HG02759 (cell line): Measurements from ENCODE around the gene RIBC1.
"Not testable (repeated sequence)": the region's sequence is repeated elsewhere in the genome, so short reads cannot be mapped to it uniquely, and the experiment has no call there.

Experiments
- ATAC-seq: cut with Tn5 transposase; IDR thresholded peaks from one replicate; pipeline ENCODE4 v1.9.1; 2021; ENCODE audit warnings: mild to moderate bottlenecking, moderate library complexity; ENCODE audit not compliant: unreplicated experiment

RIBC1 gene

DNA sequence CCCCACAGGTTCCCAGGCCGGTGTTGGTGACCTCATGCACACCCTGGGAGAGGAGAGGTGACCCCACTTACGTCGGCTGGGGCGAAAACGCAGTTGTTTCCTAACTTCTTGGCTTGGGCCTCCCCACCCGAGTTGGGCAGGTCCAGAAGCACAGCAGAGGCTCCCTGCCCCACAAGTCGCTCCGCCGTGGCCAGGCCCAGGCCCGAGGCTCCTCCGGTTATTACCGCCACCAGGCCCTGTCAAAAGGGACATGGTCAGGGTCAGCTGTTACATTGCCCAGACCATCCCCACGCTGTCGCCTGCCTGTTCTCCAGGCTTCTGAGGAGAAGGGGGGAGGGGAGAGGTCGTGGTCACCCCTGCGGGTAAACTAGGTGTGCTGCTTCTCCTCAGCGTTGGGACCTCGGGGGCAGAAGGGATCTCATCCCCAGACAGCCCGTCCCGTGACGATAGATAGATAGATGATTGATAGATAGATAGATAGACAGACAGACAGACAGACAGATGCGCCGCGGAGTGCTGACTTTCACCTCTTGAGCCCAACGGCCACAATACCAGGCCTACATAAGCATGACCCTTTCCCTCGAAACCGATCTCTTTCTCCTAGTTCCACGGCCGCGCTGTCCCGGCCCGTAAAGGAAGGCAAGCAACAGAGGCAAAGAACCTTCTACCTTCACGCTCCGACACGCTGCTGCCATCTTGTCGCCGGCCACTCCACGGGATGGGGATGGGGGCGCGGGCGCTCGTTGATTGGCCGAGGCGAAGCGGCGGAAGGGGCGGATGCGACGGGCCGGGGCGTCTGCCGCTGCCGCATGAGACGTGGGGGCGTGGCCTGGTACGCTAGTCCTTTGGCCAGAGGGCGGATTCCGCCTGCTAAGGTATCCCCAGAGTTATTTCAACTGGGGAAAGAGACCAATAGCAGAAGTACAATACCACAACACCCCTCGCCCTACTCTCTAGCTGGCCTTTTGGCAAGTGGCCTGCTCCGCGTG, 11.3 kb downstream of the RIBC1 start, which contains the start of gene HSD17B10:
HSD17B10 (minus strand) TSS at position 720 of the 989 bp plus-strand sequence; CDS start at position 695, 25 bp downstream.
- peak; percentile 99 for ATAC-seq

DNA sequence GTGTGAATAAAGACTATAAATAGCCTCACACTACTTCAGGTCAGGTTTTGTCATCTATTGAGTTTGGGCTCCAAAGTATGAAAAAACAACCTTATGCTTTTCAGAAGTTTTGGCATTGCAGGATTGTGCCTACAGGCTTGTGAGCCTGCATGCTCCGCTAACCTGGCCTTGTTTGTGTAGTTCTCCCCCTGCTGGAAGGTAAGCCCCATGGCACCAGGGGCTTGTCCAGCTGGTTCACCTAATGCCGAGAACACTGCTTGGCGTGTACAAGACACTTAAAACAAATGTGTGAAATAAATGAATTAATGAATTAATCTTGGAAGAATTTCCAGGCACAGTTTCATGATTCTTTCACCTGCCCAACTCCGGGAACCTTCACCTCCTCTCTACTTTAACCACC, 13.3 kb downstream of the RIBC1 start:
- peak; percentile 63 for ATAC-seq

DNA sequence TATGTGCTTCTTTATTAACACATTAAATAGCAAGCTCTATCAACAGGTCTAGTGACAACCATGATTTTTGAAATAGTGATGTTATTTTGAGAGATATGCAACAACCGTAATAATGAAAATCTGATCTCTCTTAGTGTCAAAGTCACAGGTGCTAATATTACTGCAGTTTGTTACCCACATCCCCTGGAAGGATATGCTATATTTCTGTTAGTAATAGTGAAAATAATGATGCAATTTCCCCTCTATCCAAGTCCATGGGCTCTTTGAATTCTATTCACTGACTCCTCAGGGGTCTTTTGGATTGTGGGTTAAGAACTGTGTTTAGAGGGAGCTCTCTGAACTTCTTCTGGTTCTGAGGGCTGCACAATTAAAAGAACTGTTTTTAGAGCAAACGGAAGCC, 14.5 kb downstream of the RIBC1 start:
- no peak for ATAC-seq

DNA sequence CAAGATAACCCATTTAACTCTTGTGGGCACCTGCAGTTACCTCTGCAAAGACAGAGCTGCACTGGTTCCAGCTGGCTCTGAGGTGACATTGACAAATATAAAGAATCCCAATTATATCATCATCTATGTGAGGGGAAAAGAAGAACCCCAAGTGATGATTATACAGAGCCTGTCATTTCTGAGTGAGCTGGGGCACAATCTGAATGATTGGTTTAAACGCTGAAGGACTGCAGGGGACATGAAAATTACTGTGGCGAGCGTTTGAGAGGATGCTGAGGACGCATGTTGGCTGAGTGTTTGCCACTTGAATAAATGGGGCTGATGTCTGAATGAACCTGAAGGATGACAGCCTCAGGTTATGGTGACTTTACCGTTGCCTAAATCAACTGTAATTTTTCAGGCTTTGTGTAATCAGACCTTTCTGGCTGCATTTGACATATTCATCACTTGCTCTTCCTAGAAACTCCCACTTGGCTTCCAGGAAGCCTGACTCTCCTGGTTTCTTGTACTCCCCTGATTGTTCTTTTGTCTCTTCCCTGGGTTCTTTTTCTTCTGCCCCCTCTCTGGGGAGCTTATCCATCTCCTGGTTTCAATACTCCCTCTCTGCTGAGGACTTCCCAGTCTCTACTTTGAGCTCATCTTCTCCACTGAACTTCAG, 15.6 kb downstream of the RIBC1 start:
- no peak for ATAC-seq

DNA sequence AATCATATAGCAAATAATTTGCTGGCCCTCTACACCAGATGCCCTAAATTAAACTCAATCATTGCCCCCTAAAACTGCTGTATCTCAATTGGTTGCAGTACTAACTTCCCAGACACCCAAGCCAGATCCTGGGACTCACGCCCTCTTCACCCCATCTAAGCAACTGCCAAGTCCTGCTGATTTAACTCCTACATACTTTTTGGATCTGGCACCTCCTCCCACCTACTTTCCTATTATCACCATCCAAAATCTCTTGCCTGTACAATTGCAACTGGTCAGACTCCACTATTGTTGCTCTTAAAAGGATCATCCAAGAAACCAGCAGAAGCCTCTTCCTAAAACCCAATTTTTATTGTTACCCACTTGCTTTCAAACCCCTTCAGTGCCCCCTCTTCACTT, 16.2 kb downstream of the RIBC1 start:
- ATAC-seq: no peak

DNA sequence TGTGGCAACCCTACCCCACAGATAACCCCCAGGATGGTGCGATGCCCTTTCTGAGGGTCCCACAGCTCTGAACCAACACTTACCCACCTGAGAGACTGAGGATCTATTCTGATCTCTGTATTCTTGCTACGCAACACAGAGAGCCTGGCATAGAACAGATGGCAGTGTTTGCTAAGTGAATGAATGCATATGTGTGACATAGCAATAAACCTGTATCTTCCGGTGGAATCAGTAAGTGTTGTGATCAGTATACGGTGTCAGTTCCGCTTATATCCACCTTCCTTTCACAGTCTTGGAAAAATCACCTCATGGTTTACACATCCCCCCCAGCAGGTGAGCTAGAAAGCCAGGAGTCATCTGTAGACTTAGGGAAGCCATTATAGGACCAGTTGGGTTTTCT, 17.4 kb downstream of the RIBC1 start:
- no peak for ATAC-seq

DNA sequence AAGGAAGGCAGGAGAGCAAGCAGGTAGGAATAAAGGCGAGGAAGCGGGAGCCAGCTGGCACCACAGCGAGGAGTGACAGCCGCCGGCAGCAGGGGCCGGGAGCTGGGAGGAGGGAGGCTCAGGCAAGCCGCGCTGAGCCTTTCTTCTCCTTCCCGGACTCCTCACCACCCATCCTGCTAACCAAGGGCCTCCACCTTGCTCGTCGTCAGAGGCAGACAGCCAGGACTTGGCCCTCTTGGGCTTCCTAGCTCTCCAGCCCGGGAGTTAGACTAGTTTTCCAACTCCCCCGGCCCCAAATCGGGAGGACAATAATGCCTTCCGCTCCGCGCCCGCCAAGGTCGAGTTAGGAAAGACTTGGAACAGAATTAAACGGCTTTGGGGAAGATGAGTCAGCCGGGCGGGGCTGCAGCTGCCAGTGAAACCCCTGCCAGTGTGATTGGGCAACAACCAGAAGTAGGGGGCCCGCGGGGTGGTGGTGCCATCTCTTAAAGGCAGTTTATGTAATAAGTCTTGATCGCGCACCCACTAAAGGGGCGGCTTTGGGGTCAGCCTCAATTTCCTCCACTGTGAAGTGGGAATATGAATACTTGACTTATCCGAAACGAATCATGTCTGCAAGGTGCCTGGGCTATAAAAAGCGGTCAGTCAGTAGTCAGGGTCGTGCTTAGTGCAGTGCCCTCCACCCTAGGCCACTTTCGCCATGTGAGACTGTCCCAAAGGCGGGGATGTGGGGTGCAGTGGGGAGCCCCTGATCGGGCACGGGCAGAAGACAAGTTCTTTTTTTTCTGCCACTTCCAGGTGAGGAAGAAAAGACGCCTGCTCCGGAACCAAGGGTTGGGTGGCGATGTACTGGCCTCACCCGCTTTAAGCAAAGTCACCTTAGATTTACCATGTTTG, 18.2 kb downstream of the RIBC1 start:
- no peak for ATAC-seq

DNA sequence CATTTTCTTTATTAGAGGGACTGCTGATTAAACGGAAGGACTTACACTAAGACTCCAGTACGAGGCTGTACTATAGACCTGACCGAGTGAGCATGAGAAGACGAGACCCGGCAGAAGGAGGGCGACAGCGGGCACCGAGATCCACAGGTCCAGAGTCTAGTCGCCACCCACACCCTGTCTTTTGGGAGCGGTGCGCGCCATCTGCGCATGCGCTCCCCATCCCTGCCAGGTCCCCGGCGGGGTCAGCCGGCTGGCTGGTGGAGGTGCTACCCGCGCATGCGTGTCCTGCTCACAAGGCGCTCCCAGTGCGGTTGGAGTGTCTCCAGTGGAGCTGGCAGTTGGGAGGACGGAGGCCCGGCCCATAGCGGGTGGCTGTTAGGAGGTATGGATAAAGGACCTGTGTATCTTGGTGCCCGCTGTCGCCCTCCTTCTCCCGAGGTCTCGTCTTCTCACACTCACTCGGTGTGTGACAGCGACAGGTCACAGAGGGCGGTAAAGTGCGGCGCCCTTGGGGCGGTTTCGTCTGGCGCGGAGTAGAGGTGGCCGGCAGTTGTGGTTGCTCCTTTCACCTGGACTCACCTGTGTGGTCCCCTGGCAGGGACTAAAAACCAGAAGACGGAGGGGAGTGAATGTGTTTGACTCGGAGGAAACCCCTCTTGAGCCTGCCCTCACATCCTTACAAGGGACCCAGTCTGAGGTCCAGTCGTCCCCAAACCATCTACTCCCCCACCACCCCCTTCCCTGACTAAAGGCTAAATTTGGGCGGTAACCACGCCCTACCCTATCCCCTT, 19.1 kb downstream of the RIBC1 start:
- ATAC-seq: peak; percentile 90

DNA sequence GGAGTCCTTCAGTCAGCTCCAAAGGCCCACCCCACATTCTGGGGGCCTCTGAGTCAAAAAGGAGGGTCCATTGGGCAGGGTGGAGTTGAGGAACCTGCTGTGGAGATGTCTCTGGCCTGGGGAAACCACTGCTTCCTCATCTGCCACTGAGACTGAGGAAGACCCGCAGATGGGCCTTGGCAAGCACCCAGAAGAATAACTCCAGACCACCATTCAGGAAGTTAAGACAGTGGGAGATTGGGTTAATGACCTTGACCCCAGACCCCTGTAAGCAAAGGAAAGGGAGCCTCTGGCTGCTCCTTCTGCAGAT, 19.6 kb downstream of the RIBC1 start:
- ATAC-seq: no peak

DNA sequence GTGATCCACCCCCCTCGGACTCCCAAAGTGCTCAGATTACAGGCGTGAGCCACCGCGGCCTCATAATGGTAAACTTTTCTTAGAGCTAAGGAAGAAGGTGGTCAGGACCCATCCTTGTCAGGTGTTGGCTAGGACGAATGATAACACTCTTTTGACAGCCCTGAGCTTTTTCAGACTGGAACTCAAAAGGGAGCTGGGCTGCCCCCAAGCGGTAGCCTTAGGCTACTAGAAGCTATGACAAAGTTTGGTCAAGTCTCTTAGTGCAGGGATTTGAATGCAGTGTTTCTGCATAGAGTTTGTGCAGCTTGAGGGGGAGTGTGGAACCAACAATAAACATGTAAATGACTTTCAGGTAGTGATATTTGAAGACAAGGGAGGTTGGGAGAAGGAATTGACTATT, 23.3 kb downstream of the RIBC1 start:
- ATAC-seq: no peak

DNA sequence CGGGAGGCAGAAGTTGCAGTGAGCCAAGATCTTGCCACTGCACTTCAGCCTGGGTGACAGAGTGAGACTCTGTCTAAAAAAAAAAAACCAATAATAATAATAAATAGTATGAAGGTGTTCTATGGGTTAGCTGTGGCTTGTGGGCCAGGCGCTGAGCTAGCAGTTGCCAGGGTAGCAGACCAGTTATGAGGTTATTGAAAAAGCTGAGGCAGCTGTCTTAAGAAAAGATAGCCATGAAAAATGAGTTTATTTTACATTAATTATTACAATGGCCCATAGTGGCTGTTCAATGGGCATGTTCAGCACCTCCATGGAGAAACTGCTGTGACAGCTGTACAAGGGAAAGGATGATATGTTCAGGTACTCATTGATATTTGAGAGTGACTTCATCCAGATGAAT, 24.8 kb downstream of the RIBC1 start:
- no peak for ATAC-seq

DNA sequence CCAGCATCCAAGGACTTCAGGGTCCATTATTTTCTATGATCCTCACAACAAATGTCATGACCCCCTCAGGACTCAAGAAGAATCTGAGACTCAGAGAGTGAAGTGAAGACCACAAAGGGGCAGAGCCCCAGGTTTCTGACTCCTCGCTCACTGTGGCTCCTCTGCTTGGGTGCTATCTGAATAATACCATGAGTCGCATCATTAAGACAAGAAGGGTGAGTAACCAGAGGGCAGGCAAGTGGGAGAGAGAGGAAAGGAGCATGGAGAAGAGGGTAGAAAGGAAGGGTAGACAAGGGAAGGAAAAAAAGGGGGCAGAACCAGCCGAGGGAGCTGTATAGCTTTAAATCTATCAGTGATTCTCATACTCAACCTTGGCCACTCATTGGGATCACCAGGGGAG, 27.0 kb downstream of the RIBC1 start:
- no peak for ATAC-seq

DNA sequence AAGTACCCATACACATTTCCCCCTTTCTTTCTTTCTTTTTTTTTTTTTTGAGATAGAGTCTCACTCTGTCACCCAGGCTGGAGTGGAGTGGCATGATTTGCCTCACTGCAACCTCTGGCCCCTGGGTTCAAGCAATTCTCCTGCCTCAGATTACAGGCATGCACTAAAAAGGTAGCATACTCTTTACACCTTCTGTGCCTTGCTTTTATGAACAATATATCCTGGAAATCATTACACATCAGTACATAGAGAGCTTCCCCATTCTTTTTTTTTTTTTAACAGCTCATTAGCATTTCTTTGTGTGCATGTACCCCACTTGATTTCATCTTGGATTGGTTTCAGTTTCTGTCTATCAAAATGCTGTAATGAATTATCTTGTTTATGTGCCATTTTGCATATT, 30.1 kb downstream of the RIBC1 start:
- no peak for ATAC-seq

DNA sequence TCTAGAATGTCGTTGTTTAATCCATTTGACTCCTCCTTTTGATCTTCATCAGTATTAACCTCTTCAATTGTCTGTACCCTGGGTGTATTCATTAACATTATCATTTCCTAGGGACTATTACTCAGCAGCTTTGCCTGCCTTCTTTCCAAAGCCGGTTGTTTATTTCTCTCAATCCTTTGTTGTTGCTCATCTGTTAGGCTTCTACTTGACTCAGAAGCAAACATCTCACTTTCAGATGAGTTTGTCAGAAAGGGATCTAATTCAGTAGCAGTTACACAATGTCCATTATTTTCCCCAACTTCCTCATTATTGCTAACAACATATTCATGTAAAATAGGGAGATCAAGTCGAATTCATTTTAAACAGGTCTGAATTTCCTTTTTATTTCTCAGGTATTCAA, 33.6 kb downstream of the RIBC1 start:
- ATAC-seq: no peak

DNA sequence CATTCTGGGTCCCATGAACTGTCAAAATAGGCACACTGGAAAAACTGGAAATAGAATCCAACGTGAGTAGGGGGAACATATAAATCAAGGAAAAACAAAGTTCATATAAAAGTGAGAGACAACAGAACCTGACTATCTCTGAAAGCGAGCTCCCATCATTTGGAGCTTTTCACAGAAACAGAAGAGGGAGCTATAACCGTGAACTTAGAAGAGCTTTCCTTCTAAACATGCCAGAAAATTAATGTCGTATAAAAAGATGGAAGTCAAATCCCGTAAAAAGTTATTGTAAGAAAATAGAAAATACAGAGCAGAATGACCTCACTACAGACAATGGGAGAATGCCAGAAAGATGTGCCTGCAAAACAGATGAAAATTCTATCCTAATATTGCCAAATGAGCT, 35.4 kb downstream of the RIBC1 start:
- no peak for ATAC-seq

DNA sequence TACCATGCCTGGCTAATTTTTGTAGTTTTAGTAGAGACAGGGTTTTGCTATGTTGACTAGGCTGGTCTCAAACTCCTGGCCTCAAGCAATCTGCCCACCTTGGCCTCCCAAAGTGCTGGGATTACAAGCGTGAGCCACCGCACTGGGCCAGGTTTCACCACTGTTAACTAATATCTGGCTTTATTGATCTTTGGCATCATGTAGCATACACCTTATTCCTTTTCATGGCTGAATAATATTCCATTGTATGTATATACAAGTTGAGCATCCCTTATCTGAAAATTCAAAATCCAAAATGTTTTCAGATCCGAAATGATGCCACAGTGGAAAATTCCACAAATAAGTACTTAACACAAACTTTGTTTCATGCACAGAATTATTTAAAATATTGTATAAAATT, 46.0 kb downstream of the RIBC1 start:
- ATAC-seq: not testable (repeated sequence)

DNA sequence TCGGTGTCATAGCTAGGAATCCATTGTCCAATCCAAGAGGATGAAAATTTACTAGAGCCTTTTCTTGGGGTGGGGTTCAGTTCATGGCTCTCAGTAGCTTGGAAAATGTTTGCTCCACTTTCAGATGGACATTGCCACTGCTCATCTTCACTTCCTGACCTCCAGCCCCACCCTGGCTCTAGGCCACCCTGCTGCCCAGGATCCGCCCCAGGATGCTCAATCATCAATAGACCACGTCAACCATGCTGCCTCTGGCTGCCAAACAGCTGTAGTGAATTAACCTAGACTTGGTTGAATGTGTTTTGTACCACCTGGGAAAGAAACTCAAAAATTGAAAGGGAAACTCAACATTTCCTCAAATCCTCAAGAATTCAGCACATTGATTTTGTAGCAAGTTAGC, 48.7 kb downstream of the RIBC1 start:
- no peak for ATAC-seq

DNA sequence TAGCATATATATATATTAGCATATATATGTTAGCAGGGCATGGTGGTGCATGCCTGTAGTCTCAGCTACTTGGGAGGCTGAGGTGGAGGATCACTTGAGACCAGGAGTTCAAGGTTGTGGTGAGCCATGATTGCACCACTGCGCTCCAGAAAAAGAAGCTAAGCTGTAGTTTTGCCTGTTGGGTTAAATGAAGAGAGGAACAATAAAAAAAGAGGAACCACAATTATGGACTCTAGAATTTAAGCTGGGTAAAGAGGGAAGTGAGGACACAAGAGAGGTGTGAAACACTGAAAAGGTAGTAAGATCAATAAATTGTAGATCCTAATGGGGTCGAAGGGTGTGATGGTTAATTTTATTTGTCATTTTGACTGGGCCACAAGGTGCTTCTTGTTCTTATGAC, 52.0 kb downstream of the RIBC1 start:
- ATAC-seq: no peak

DNA sequence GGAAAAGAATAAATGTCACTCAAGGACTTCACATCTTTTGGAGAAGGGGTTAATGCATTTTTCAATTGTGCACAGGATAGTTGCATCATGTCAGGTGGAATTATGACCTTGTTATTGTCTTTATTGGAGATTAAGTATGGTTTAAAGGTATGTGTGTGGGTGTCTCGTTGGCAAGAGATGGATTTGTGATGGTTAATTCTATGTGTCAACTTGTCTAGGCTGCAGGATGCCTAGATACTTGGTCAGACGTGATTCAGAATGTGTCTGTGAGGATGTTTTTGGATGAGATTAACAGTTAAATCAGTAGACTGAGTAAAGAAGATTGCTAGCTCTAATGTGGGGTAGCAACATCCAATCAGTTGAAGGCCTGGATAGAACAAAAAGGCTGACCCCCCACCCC, 53.7 kb downstream of the RIBC1 start:
- ATAC-seq: no peak

DNA sequence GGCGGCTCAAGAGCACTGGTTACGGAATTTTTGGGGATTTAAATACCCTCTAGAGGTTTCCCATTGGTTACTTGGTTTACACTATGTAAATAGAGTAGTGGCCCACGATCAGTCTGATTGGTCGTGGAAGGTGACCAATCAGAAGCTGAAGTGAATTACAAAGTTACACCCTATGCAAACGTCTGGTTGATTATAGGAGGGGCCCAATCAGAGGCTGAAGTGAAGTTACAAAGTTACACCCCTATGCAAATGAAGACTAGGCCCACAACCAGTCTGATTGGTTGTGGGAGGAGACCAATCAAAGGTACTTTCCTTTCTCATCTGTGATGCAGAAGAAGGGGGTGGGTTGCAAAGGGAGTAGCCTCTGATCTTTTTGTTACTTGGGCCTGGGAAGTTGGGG, 56.6 kb downstream of the RIBC1 start:
- ATAC-seq: no peak
